Caki2 (cell line): ENCODE measurements around the gene PPP1R3C. TPM values are rescaled to one million over a fixed set of nuclear protein-coding genes. Genes with fewer than 3 reads are reported as not detected.

ENCODE experiments used
- DNase-seq: peaks from one replicate; pipeline ENCODE4 v3.0.0-alpha.2; 2015; ENCODE audit warnings: low read depth
- in situ Hi-C: cut with HindIII; loops from 2 replicates; pipeline ENCODE4 v1.10.0; 2016; ENCODE audit warnings: low sequenced_read_pairs, low pct_unique_long_range_greater_than_20kb, mixed read lengths
- total RNA-seq: library from RNA; depleted of rRNA; stranded (reverse); fragments of >200 nt; shearing (Covaris generic); gene quantifications from 2 replicates; pipeline ENCODE4 v1.2.3, GENCODE V29; 2014; ENCODE audit warnings: low replicate concordance; rRNA removed

The PPP1R3C gene
- 3.5 and 4.2 TPM in 2 replicates for total RNA-seq

- in situ Hi-C loops, result loop anchor here (5.0 kb wide), 1 partner anchor 36 kb away; no protein-coding TSS in a partner anchor
- peak; percentile 98 for DNase-seq
Observed at GRCh38 chr10:91632671-91633550, at the start of gene PPP1R3C. PPP1R3C (minus strand) TSS chr10:91633071; CDS start chr10:91632969, 102 bp downstream.

GRCh38 chr10:91681361-91682276 lies 48.7 kb upstream of the PPP1R3C start:
- in situ Hi-C loops, result no loop called here
- no peak for DNase-seq

GRCh38 chr10:91680487-91680886 lies 47.6 kb upstream of the PPP1R3C start:
- no peak for DNase-seq
- in situ Hi-C loops, result no loop called here

GRCh38 chr10:91679296-91679695 lies 46.4 kb upstream of the PPP1R3C start:
- DNase-seq, result no peak
- in situ Hi-C loops, result no loop called here

- DNase-seq, result no peak
- in situ Hi-C loops, result no loop called here
Observed at GRCh38 chr10:91677911-91678310, 45.0 kb upstream of the PPP1R3C start.

GRCh38 chr10:91672021-91672608 lies 39.2 kb upstream of the PPP1R3C start:
- in situ Hi-C loops, result no loop called here
- DNase-seq, result no peak

- no peak for DNase-seq
- in situ Hi-C loops, result no loop called here
Observed at GRCh38 chr10:91668913-91669312, 36.0 kb upstream of the PPP1R3C start.

GRCh38 chr10:91665842-91666241 lies 33.0 kb upstream of the PPP1R3C start:
- in situ Hi-C loops, result no loop called here

GRCh38 chr10:91664426-91664825 lies 31.6 kb upstream of the PPP1R3C start:
- in situ Hi-C loops, result no loop called here
- no peak for DNase-seq

More at GRCh38 chr10:91665842-91666241, 33.0 kb upstream of the PPP1R3C start:
- DNase-seq, result no peak

- in situ Hi-C loops, result no loop called here
Observed at GRCh38 chr10:91662993-91663392, 30.1 kb upstream of the PPP1R3C start.

GRCh38 chr10:91653219-91653870 lies 20.5 kb upstream of the PPP1R3C start:
- in situ Hi-C loops, result no loop called here
- peak; percentile 84 for DNase-seq

More at GRCh38 chr10:91662993-91663392, 30.1 kb upstream of the PPP1R3C start:
- DNase-seq, result no peak

- in situ Hi-C loops, result no loop called here
- DNase-seq, result peak; percentile 93
Observed at GRCh38 chr10:91652364-91652763, 19.5 kb upstream of the PPP1R3C start.

GRCh38 chr10:91643700-91644099 lies 10.8 kb upstream of the PPP1R3C start:
- DNase-seq, result no peak
- in situ Hi-C loops, result no loop called here

- in situ Hi-C loops, result no loop called here
- no peak for DNase-seq
Observed at GRCh38 chr10:91642831-91643692, 10.2 kb upstream of the PPP1R3C start.

- in situ Hi-C loops, result no loop called here
Observed at GRCh38 chr10:91636892-91637291, 4.0 kb upstream of the PPP1R3C start.

GRCh38 chr10:91635401-91636400 lies 2.8 kb upstream of the PPP1R3C start:
- DNase-seq, result peak; percentile 52
- in situ Hi-C loops, result no loop called here

More at GRCh38 chr10:91636892-91637291, 4.0 kb upstream of the PPP1R3C start:
- DNase-seq, result no peak
